Glutamatergic neuron (in vitro differentiated cells): ENCODE data around the gene PNLDC1. TPM values are rescaled to one million over a fixed set of nuclear protein-coding genes. Genes with fewer than 3 reads are reported as not detected.

Experiments used
- DNase-seq: peaks from one replicate; pipeline ENCODE4 v3.0.0; 2022
- H3K27ac Mint-ChIP-seq: one replicate; pipeline ENCODE4 v1.8.0; 2020; ENCODE audit warnings: mild to moderate bottlenecking, mixed read lengths, inconsistent platforms; ENCODE audit not compliant: unreplicated experiment
- H3K27me3 Mint-ChIP-seq: one replicate; pipeline ENCODE4 v1.8.0; 2020; ENCODE audit warnings: mild to moderate bottlenecking, moderate library complexity, mixed read lengths, inconsistent platforms; ENCODE audit not compliant: unreplicated experiment
- H3K36me3 Mint-ChIP-seq: one replicate; pipeline ENCODE4 v1.8.0; 2020; ENCODE audit warnings: mild to moderate bottlenecking, mixed read lengths, inconsistent platforms; ENCODE audit not compliant: unreplicated experiment
- H3K4me1 Mint-ChIP-seq: one replicate; pipeline ENCODE4 v1.8.0; 2020; ENCODE audit warnings: mild to moderate bottlenecking, low read depth, mixed read lengths, inconsistent platforms; ENCODE audit not compliant: unreplicated experiment
- H3K4me3 Mint-ChIP-seq: one replicate; pipeline ENCODE4 v1.8.0; 2020; ENCODE audit warnings: mild to moderate bottlenecking, mixed read lengths, inconsistent platforms; ENCODE audit not compliant: unreplicated experiment
- H3K9me3 Mint-ChIP-seq: one replicate; pipeline ENCODE4 v1.8.0; 2020; ENCODE audit warnings: mild to moderate bottlenecking, moderate library complexity, mixed read lengths, inconsistent platforms; ENCODE audit not compliant: unreplicated experiment
- total RNA-seq: library from RNA; stranded (reverse); fragmentation: NEBNext Ultra II Directional; extraction: Animal tissue kit (Norgen Biotek cat#: 25700); gene quantifications from one replicate; pipeline ENCODE4 v1.2.1, GENCODE V29; 2021; ENCODE audit not compliant: unreplicated experiment
- TF ChIP-seq, protein P1 (sequence below): fragments of 200-600 bp; sonication (generic); IDR thresholded peaks from one replicate; pipeline ENCODE4 v1.5.0; 2021; ENCODE audit not compliant: partially characterized antibody, unreplicated experiment

The PNLDC1 gene
- total RNA-seq, 1 donor from 2014 or later, result not detected

DNA sequence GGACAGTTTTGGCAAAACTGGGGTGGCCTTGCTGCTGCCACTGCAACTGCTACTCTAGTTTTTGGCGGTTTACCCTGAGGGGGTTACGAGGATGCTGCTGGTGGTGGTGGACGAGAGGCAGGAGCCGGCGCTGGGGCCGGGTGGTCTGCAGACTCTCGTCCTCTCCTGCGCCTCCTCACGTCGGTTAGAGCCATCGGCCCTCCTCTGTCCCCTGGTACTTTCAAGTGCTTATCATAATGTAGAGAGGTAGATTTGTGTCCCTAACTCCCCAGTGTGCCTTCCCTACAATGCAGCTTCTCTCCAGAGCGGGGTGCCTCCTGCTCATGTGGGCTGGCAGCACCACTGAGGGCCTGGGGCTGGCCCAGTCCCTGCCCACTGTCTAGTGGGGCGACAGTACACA lies 25.9 kb downstream of the PNLDC1 start:
- DNase-seq, result no peak
- Mint-ChIP-seq H3K36me3 (no peaks in the 10 kb centered on the region), H3K27me3 (no peaks in the 10 kb centered on the region), H3K27ac (no peak overlapping the region), H3K9me3 (peaks cover 3% of the 10 kb centered on the region), H3K4me1 (peaks cover 2% of the 10 kb centered on the region), H3K4me3 (no peak overlapping the region)
- TF ChIP-seq, protein P1, sequence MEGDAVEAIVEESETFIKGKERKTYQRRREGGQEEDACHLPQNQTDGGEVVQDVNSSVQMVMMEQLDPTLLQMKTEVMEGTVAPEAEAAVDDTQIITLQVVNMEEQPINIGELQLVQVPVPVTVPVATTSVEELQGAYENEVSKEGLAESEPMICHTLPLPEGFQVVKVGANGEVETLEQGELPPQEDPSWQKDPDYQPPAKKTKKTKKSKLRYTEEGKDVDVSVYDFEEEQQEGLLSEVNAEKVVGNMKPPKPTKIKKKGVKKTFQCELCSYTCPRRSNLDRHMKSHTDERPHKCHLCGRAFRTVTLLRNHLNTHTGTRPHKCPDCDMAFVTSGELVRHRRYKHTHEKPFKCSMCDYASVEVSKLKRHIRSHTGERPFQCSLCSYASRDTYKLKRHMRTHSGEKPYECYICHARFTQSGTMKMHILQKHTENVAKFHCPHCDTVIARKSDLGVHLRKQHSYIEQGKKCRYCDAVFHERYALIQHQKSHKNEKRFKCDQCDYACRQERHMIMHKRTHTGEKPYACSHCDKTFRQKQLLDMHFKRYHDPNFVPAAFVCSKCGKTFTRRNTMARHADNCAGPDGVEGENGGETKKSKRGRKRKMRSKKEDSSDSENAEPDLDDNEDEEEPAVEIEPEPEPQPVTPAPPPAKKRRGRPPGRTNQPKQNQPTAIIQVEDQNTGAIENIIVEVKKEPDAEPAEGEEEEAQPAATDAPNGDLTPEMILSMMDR, result no peak

DNA sequence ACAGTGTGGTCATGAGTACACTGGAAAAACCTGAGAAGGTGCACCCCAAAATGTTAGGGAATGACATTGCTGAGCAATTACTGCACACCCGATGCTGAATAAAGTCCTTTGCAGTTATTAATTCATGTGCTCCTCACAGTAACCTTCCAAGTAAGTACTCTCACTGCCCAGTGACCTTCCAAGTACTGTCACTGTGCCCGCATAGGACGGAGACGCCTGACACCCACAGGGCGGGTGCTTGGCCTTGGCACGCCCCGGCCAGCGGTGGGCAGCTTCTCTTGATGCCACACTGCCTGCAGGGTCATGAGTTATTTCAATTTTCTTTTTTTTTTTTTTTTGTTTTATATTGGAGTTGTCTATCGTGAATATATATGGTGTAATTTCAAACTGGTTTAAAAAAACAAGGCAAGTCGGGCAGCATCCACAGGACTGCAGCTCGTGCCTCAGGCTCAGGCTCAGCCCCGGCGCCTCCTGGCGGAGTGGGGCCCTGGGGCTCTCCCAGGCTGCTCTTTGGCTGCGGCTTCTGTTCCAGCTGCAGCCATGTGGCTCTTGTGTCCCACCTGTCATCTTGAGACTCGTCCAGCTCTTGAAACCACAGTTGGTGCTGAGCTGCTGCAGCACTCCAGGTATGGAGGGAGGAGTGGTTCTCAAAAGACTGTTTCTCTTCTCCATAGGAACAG lies 27.0 kb downstream of the PNLDC1 start:
- H3K27ac Mint-ChIP-seq, result no peak overlapping the region
- no peak overlapping the region for H3K4me3 Mint-ChIP-seq
- TF ChIP-seq, protein P1, result no peak
- H3K27me3 Mint-ChIP-seq, result no peaks in the 10 kb centered on the region
- H3K36me3 Mint-ChIP-seq, result no peaks in the 10 kb centered on the region
- peak; percentile 34 for DNase-seq
- peaks cover 2% of the 10 kb centered on the region for H3K4me1 Mint-ChIP-seq
- H3K9me3 Mint-ChIP-seq, result peaks cover 10% of the 10 kb centered on the region

DNA sequence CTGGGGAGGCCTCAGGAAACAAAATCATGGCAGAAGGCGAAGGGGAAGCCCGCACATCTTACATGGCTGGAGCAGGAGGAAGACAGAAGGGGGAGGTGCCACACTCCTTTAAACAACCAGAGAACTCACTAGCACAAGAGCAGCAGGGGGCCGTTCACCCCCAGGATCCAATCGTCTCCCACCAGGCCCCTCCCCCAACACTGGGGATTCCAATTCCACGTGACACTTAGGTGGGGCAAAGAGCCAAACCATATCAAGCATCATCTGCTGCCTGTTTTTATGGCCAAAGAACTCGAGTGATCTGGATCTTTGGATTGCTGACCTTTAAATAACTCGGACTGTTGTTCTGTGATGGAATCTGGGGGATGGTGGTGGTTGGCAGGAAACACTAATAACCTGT lies 28.0 kb downstream of the PNLDC1 start:
- peaks cover 10% of the 10 kb centered on the region for H3K9me3 Mint-ChIP-seq
- H3K4me1 Mint-ChIP-seq, result peaks cover 2% of the 10 kb centered on the region
- no peaks in the 10 kb centered on the region for H3K36me3 Mint-ChIP-seq
- DNase-seq, result no peak
- no peak overlapping the region for H3K27ac Mint-ChIP-seq
- no peak overlapping the region for H3K4me3 Mint-ChIP-seq
- no peaks in the 10 kb centered on the region for H3K27me3 Mint-ChIP-seq
- TF ChIP-seq, protein P1, result no peak

DNA sequence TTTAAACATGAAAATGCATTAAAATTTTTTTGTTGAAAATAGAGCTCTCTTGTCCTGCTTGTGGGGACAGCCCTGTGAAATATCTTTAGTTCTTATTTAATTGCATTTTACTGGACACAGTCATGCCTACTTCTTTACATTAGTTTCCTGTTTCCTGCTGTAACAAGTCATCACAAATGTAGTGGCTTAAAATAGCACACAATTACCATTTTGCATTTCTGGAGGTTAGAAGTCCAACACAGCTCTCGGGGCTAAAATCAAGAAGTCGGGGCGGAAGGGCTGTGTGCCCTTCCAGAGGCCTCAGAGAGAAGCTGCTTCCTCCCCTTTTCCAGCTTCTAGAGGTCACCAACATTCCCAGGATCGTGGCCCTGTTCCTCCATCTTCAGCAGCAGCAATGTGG lies 29.4 kb downstream of the PNLDC1 start:
- H3K4me1 Mint-ChIP-seq, result peaks cover 2% of the 10 kb centered on the region
- H3K27ac Mint-ChIP-seq, result no peak overlapping the region
- H3K9me3 Mint-ChIP-seq, result peaks cover 8% of the 10 kb centered on the region
- no peak overlapping the region for H3K4me3 Mint-ChIP-seq
- no peaks in the 10 kb centered on the region for H3K27me3 Mint-ChIP-seq
- DNase-seq, result no peak
- no peaks in the 10 kb centered on the region for H3K36me3 Mint-ChIP-seq
- TF ChIP-seq, protein P1, result no peak

DNA sequence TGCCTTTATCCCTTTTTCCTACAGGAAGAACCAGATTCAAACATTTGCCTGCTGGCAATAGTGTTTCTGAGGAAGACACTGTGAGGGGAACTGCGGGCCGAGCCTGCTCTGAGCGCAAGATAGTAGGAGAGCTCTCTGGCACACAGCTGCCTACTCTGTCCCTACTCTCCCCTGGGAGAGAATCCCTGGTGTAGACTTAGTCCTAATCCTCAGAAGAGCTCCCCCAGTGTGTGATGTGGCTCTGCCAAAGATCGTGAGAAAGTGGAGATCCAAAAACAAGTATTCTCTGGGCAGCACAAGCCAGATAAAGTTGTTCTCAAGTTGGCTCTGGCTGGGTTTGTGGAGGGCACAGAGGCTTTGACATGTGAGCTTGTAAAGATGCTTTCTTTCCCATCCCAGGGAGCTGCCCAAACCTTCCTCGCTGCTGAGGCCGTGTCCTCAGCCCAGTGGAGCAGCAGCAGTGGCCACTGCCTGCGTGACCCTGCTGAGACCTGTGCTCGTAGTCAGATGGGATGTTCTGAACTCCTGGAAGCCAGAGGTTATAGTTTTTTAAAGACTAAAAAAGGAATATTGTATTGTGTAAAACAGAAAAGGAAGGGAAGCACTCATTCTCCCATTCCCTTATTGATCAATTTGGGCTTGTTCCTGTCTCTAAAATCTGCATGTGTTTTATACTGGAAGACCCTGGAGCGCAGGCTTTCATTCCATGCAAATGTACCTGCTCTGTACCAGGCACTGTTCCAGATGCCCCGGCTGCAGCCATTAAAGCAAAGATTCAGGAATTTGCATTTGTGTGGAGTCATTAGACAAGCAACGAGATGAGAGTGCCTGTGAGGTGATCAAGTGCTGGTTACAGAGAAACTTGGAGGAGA lies 30.7 kb downstream of the PNLDC1 start:
- H3K9me3 Mint-ChIP-seq, result peaks cover 8% of the 10 kb centered on the region
- H3K4me3 Mint-ChIP-seq, result no peak overlapping the region
- no peaks in the 10 kb centered on the region for H3K27me3 Mint-ChIP-seq
- H3K4me1 Mint-ChIP-seq, result peaks cover 2% of the 10 kb centered on the region
- DNase-seq, result no peak
- TF ChIP-seq, protein P1, result no peak
- no peak overlapping the region for H3K27ac Mint-ChIP-seq
- H3K36me3 Mint-ChIP-seq, result no peaks in the 10 kb centered on the region
